ENCODE data around the gene TTC17. TPM values are rescaled to one million over a fixed set of nuclear protein-coding genes. Genes with fewer than 3 reads are reported as not detected.

The TTC17 gene
- total RNA-seq, 2 donors from 2014 or later, result 63.1 to 88.6 TPM

- H3K9me3 Mint-ChIP-seq, result no peaks in the 10 kb centered on the region
- H3K27ac Mint-ChIP-seq, result no peak overlapping the region
- H3K4me1 Mint-ChIP-seq (ENCODE audit: low read depth in 2 of 2), result peaks cover 35 to 42% of the 10 kb centered on the region in 2 donors
- ATAC-seq (no peak), DNase-seq (ENCODE audit: low spot score) (no peak)
- H3K27me3 Mint-ChIP-seq, result no peaks in the 10 kb centered on the region
- H3K36me3 Mint-ChIP-seq, result peaks cover 11% of the 10 kb centered on the region
- H3K4me3 Mint-ChIP-seq, result no peak overlapping the region
These were observed 8.0 kb downstream of the TTC17 start for GRCh38 chr11:43366677-43367076.

- Mint-ChIP-seq H3K9me3 (no peaks in the 10 kb centered on the region), H3K27ac (no peak overlapping the region), H3K36me3 (peaks cover 11% of the 10 kb centered on the region), H3K4me1 (ENCODE audit: low read depth in 2 of 2) (peaks cover 35 to 41% of the 10 kb centered on the region in 2 donors), H3K27me3 (no peaks in the 10 kb centered on the region), H3K4me3 (no peak overlapping the region)
- ATAC-seq (no peak), DNase-seq (ENCODE audit: low spot score) (no peak)
These were observed 8.9 kb downstream of the TTC17 start for GRCh38 chr11:43367382-43368178.

- Mint-ChIP-seq H3K36me3 (no peaks in the 10 kb centered on the region), H3K4me1 (ENCODE audit: low read depth in 2 of 2) (peaks cover 12 to 17% of the 10 kb centered on the region in 2 donors)
- no peak for ATAC-seq
These were observed 17.3 kb downstream of the TTC17 start for GRCh38 chr11:43376065-43376464.

GRCh38 chr11:43376594-43376993 lies 17.9 kb downstream of the TTC17 start:
- peaks cover 15 to 18% of the 10 kb centered on the region in 2 donors for H3K4me1 Mint-ChIP-seq (ENCODE audit: low read depth in 2 of 2)
- no peaks in the 10 kb centered on the region for H3K9me3 Mint-ChIP-seq
- ATAC-seq (peak; percentile 68 to 70), DNase-seq (ENCODE audit: low spot score) (no peak)
- H3K4me3 Mint-ChIP-seq, result no peak overlapping the region
- no peaks in the 10 kb centered on the region for H3K27me3 Mint-ChIP-seq
- H3K36me3 Mint-ChIP-seq, result peaks cover 3% of the 10 kb centered on the region
- H3K27ac Mint-ChIP-seq, result no peak overlapping the region

More at GRCh38 chr11:43376065-43376464, 17.3 kb downstream of the TTC17 start:
- no peak for DNase-seq (ENCODE audit: low spot score)
- Mint-ChIP-seq H3K27ac (no peak overlapping the region), H3K27me3 (no peaks in the 10 kb centered on the region), H3K9me3 (no peaks in the 10 kb centered on the region), H3K4me3 (no peak overlapping the region)

GRCh38 chr11:43377389-43377788 lies 18.7 kb downstream of the TTC17 start:
- H3K27me3 Mint-ChIP-seq, result no peaks in the 10 kb centered on the region
- peaks cover 7% of the 10 kb centered on the region for H3K36me3 Mint-ChIP-seq
- H3K9me3 Mint-ChIP-seq, result no peaks in the 10 kb centered on the region
- H3K4me1 Mint-ChIP-seq (ENCODE audit: low read depth in 2 of 2), result peaks cover 19 to 21% of the 10 kb centered on the region in 2 donors
- H3K4me3 Mint-ChIP-seq, result no peak overlapping the region
- ATAC-seq, result no peak
- no peak overlapping the region for H3K27ac Mint-ChIP-seq
- no peak for DNase-seq (ENCODE audit: low spot score)

- no peak overlapping the region for H3K27ac Mint-ChIP-seq
- no peak for DNase-seq (ENCODE audit: low spot score)
- ATAC-seq, result no peak
- H3K4me3 Mint-ChIP-seq, result no peak overlapping the region
- H3K36me3 Mint-ChIP-seq, result peaks cover 7% of the 10 kb centered on the region
- H3K4me1 Mint-ChIP-seq (ENCODE audit: low read depth in 2 of 2), result peaks cover 19 to 21% of the 10 kb centered on the region in 2 donors
- no peaks in the 10 kb centered on the region for H3K27me3 Mint-ChIP-seq
- no peaks in the 10 kb centered on the region for H3K9me3 Mint-ChIP-seq
These were observed 20.2 kb downstream of the TTC17 start for GRCh38 chr11:43378897-43379296.

GRCh38 chr11:43381802-43382201 lies 23.1 kb downstream of the TTC17 start:
- Mint-ChIP-seq H3K36me3 (peaks cover 7% of the 10 kb centered on the region), H3K4me3 (no peak overlapping the region), H3K4me1 (ENCODE audit: low read depth in 2 of 2) (peaks cover 7% of the 10 kb centered on the region in 2 donors), H3K27me3 (no peaks in the 10 kb centered on the region), H3K27ac (no peak overlapping the region), H3K9me3 (no peaks in the 10 kb centered on the region)
- ATAC-seq, result no peak
- DNase-seq (ENCODE audit: low spot score), result no peak

GRCh38 chr11:43382614-43383013 lies 23.9 kb downstream of the TTC17 start:
- H3K27ac Mint-ChIP-seq, result no peak overlapping the region
- no peak for ATAC-seq
- H3K4me3 Mint-ChIP-seq, result no peak overlapping the region
- no peaks in the 10 kb centered on the region for H3K9me3 Mint-ChIP-seq
- peaks cover 6 to 7% of the 10 kb centered on the region in 2 donors for H3K4me1 Mint-ChIP-seq (ENCODE audit: low read depth in 2 of 2)
- peaks cover 7% of the 10 kb centered on the region for H3K36me3 Mint-ChIP-seq
- no peaks in the 10 kb centered on the region for H3K27me3 Mint-ChIP-seq
- DNase-seq (ENCODE audit: low spot score), result no peak

GRCh38 chr11:43384393-43384792 lies 25.7 kb downstream of the TTC17 start:
- H3K27me3 Mint-ChIP-seq, result no peaks in the 10 kb centered on the region
- H3K9me3 Mint-ChIP-seq, result no peaks in the 10 kb centered on the region
- H3K27ac Mint-ChIP-seq, result no peak overlapping the region
- H3K4me1 Mint-ChIP-seq (ENCODE audit: low read depth in 2 of 2), result peaks cover 4 to 6% of the 10 kb centered on the region in 2 donors
- peaks cover 7% of the 10 kb centered on the region for H3K36me3 Mint-ChIP-seq
- ATAC-seq (no peak), DNase-seq (ENCODE audit: low spot score) (no peak)
- H3K4me3 Mint-ChIP-seq, result no peak overlapping the region

- H3K36me3 Mint-ChIP-seq, result peaks cover 19% of the 10 kb centered on the region
- peaks cover 8% of the 10 kb centered on the region in 2 donors for H3K4me1 Mint-ChIP-seq (ENCODE audit: low read depth in 2 of 2)
- H3K27ac Mint-ChIP-seq, result peak overlapping the region; percentile 50 to 63
- H3K9me3 Mint-ChIP-seq, result no peaks in the 10 kb centered on the region
- no peak for DNase-seq (ENCODE audit: low spot score)
- peak in 1 of 2 donors; percentile 89 for ATAC-seq
- H3K27me3 Mint-ChIP-seq, result no peaks in the 10 kb centered on the region
- H3K4me3 Mint-ChIP-seq, result peak overlapping the region; percentile 51
These were observed 34.0 kb downstream of the TTC17 start for GRCh38 chr11:43392713-43393112.

GRCh38 chr11:43393765-43394355 lies 35.1 kb downstream of the TTC17 start:
- Mint-ChIP-seq H3K27ac (peak overlapping the region in 1 of 2 donors; percentile 50), H3K4me1 (ENCODE audit: low read depth in 2 of 2) (peaks cover 8% of the 10 kb centered on the region in 2 donors), H3K27me3 (no peaks in the 10 kb centered on the region), H3K4me3 (peak overlapping the region; percentile 0), H3K9me3 (no peaks in the 10 kb centered on the region), H3K36me3 (peaks cover 30% of the 10 kb centered on the region)
- ATAC-seq (no peak), DNase-seq (ENCODE audit: low spot score) (no peak)

- Mint-ChIP-seq H3K27me3 (no peaks in the 10 kb centered on the region), H3K9me3 (no peaks in the 10 kb centered on the region), H3K4me1 (ENCODE audit: low read depth in 2 of 2) (peaks cover 8% of the 10 kb centered on the region in 2 donors), H3K36me3 (peaks cover 38% of the 10 kb centered on the region), H3K4me3 (no peak overlapping the region), H3K27ac (no peak overlapping the region)
- DNase-seq (ENCODE audit: low spot score), result no peak
- no peak for ATAC-seq
These were observed 37.9 kb downstream of the TTC17 start for GRCh38 chr11:43396617-43397016.

- no peak for ATAC-seq
- no peak for DNase-seq (ENCODE audit: low spot score)
- H3K27me3 Mint-ChIP-seq, result no peaks in the 10 kb centered on the region
- H3K36me3 Mint-ChIP-seq, result peaks cover 42% of the 10 kb centered on the region
- H3K4me3 Mint-ChIP-seq, result no peak overlapping the region
- no peaks in the 10 kb centered on the region for H3K9me3 Mint-ChIP-seq
- H3K4me1 Mint-ChIP-seq (ENCODE audit: low read depth in 2 of 2), result peaks cover 8% of the 10 kb centered on the region in 2 donors
- no peak overlapping the region for H3K27ac Mint-ChIP-seq
These were observed 38.5 kb downstream of the TTC17 start for GRCh38 chr11:43397251-43397650.

GRCh38 chr11:43399983-43400630 lies 41.4 kb downstream of the TTC17 start:
- ATAC-seq, result no peak
- no peak for DNase-seq (ENCODE audit: low spot score)
- Mint-ChIP-seq H3K9me3 (no peaks in the 10 kb centered on the region), H3K27ac (no peak overlapping the region), H3K27me3 (no peaks in the 10 kb centered on the region), H3K4me3 (no peak overlapping the region), H3K36me3 (peaks cover 43% of the 10 kb centered on the region), H3K4me1 (ENCODE audit: low read depth in 2 of 2) (peaks cover 4 to 6% of the 10 kb centered on the region in 2 donors)
